ENCODE results near the gene RANBP3. TPM values are rescaled to one million over a fixed set of nuclear protein-coding genes. Genes with fewer than 3 reads are reported as not detected.

Gene RANBP3
- total RNA-seq, 2 experiments from 2014 or later = 104 to 108 TPM

DNA sequence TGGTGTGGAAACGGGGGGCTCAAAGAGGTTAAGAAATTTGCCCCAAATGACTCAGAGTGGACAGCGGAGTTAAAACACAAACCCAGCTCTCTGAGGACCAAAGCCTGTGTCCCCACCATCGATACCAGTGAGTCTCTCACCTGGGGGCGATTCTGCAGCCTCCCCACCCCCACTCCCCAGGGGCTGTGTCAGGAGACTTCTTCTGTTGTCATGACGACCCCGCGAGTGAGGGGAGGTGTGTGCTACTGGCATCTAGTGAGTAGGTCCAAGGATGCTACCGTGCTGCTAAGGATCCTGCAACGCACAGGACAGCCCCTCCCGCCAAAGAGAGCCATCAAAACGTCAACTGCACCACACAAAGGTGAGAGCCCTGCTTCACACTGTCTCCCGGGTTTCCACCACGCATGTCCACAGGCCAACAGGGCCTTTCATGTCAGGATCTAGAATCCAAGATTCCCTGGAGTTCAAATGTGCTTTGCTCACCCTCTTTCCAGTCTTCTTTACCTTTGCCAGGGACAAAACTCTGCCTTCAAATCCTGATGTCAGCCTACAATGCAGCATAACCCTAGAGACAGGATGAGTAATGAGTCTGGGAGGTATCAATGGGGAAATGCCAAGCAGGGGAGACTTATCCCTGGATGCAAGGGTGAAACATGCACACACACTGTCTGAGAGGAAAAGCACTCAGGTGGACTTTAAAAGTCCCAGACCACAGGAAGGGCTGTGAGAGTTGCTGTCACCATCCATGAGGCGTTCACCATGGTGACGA is 3.9 kb downstream of the RANBP3 start:
- no peak for ATAC-seq (ENCODE audit: low read depth)
- H3K36me3 Mint-ChIP-seq = peaks cover 23% of the 10 kb centered on the region

DNA sequence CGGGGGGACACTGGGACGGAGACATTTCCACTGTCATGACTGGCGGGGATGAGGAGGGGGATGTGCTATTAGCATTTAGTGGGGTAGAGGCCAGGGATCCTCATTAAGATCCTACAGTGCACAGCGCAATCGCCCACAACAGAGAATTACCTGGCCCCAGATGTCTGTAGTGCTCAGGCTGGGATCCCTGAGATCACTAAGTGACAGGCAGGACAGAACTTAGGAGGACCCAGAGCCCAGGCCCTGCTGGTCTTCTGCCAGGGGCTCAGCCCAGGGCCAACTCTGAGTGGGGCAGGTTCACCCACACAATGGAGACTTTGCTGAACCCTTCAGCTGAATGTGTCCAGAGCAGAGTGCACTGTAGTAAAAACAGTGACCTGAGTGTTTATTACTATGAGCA is 4.6 kb downstream of the RANBP3 start:
- Mint-ChIP-seq H3K27me3 (no peaks in the 10 kb centered on the region), H3K4me3 (no peak overlapping the region), H3K9me3 (no peaks in the 10 kb centered on the region), H3K36me3 (peaks cover 23% of the 10 kb centered on the region), H3K4me1 (peaks cover 48% of the 10 kb centered on the region), H3K27ac (no peak overlapping the region)
- ATAC-seq (ENCODE audit: low read depth) (no peak), DNase-seq (no peak)
- POLR2A ChIA-PET = interaction anchor here (1.9 kb wide), 1 partner anchor 11 kb away, joined by 5 read pairs; no protein-coding TSS in a partner anchor

More for the DNA sequence above, 3.9 kb downstream of the RANBP3 start:
- no peak for DNase-seq
- POLR2A ChIA-PET = interaction anchor here (1.4 kb wide), 1 partner anchor 12 kb away, joined by 10 read pairs; no protein-coding TSS in a partner anchor
- H3K27ac Mint-ChIP-seq = peak overlapping the region; percentile 74
- no peaks in the 10 kb centered on the region for H3K27me3 Mint-ChIP-seq
- no peaks in the 10 kb centered on the region for H3K9me3 Mint-ChIP-seq
- H3K4me1 Mint-ChIP-seq = peaks cover 47% of the 10 kb centered on the region
- no peak overlapping the region for H3K4me3 Mint-ChIP-seq

DNA sequence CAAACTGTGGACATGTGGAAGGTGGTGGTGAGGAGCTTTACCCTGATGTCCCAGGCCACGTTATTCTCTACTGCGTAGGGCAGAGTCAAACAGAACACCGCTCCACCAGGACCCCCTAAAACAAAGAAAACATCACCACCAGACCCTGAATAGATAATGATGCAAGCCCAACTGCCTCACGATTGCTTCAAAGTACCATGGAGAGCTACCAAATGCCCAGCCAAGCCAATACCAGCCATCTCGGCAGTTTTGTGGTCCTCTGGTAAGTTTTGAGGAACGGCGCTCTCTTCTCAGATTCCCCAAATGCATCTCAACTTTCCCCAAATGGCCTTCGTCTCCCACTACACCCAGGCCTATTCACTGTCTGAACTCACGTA is 5.6 kb downstream of the RANBP3 start:
- peaks cover 57% of the 10 kb centered on the region for H3K4me1 Mint-ChIP-seq
- ATAC-seq (ENCODE audit: low read depth) (no peak), DNase-seq (no peak)
- no peak overlapping the region for H3K4me3 Mint-ChIP-seq
- H3K27me3 Mint-ChIP-seq = no peaks in the 10 kb centered on the region
- peaks cover 23% of the 10 kb centered on the region for H3K36me3 Mint-ChIP-seq
- peak overlapping the region; percentile 20 for H3K27ac Mint-ChIP-seq
- no peaks in the 10 kb centered on the region for H3K9me3 Mint-ChIP-seq
- POLR2A ChIA-PET = interaction anchor here (1.9 kb wide), 1 partner anchor 10 kb away, joined by 5 read pairs; no protein-coding TSS in a partner anchor

DNA sequence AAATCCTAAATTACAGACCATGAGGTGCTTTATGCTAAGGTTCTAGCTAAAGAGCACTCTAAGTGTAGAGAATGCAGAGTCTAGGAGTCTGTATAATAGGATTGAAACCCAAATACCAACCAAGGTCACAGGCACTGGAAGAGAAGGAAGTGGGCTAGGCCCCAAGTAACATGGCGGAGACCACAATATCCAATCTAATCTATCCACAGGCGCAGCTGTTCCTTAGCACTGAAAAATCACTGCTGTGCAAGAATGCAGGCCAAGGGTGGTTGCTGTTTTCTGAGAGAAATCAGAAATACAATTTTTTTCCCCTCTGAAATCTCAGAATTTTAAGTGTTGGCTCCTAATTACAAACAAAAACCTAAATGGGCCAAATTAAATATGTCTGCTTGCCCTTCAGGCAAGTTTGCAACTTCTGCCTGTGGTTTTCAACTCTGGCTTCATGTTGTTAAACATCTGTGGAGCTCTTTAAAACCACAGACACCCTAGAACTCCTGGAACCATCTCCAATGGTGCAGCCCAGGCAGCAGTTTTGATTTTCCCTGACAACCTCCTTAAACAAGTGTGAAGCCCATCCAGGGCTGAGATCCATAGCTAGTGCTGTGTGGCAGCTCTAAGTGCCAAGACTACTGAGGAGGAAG is 6.1 kb downstream of the RANBP3 start:
- H3K27me3 Mint-ChIP-seq = no peaks in the 10 kb centered on the region
- POLR2A ChIA-PET = interaction anchor here (1.9 kb wide), 1 partner anchor 10 kb away, joined by 5 read pairs; no protein-coding TSS in a partner anchor
- ATAC-seq (ENCODE audit: low read depth) = no peak
- no peak overlapping the region for H3K27ac Mint-ChIP-seq
- H3K4me1 Mint-ChIP-seq = peaks cover 58% of the 10 kb centered on the region
- H3K9me3 Mint-ChIP-seq = no peaks in the 10 kb centered on the region
- peaks cover 18% of the 10 kb centered on the region for H3K36me3 Mint-ChIP-seq
- no peak for DNase-seq
- no peak overlapping the region for H3K4me3 Mint-ChIP-seq

DNA sequence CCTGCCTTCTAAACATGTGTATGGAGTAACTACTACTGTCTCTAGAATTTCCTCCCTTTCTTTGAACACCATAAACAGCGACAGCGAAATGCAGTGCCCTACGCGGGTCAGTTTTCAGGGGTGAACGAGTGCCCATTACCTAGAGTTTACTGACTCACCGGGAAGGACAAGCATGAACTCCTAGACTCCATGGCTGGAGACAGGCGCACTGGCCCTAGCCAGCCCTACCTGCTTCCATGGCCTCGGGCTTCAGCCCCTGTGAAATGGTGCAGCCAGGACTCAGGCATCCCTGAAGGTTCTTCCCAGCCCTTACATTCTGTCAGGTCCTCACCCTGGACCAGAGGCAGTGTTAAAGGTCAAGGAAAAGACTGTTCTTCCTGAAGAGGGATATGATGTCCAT is 8.5 kb downstream of the RANBP3 start:
- DNase-seq (no peak), ATAC-seq (ENCODE audit: low read depth) (no peak)
- H3K36me3 Mint-ChIP-seq = peaks cover 6% of the 10 kb centered on the region
- H3K4me3 Mint-ChIP-seq = no peak overlapping the region
- H3K4me1 Mint-ChIP-seq = peaks cover 55% of the 10 kb centered on the region
- H3K27ac Mint-ChIP-seq = no peak overlapping the region
- POLR2A ChIA-PET = no interaction called here
- no peaks in the 10 kb centered on the region for H3K9me3 Mint-ChIP-seq
- H3K27me3 Mint-ChIP-seq = no peaks in the 10 kb centered on the region

DNA sequence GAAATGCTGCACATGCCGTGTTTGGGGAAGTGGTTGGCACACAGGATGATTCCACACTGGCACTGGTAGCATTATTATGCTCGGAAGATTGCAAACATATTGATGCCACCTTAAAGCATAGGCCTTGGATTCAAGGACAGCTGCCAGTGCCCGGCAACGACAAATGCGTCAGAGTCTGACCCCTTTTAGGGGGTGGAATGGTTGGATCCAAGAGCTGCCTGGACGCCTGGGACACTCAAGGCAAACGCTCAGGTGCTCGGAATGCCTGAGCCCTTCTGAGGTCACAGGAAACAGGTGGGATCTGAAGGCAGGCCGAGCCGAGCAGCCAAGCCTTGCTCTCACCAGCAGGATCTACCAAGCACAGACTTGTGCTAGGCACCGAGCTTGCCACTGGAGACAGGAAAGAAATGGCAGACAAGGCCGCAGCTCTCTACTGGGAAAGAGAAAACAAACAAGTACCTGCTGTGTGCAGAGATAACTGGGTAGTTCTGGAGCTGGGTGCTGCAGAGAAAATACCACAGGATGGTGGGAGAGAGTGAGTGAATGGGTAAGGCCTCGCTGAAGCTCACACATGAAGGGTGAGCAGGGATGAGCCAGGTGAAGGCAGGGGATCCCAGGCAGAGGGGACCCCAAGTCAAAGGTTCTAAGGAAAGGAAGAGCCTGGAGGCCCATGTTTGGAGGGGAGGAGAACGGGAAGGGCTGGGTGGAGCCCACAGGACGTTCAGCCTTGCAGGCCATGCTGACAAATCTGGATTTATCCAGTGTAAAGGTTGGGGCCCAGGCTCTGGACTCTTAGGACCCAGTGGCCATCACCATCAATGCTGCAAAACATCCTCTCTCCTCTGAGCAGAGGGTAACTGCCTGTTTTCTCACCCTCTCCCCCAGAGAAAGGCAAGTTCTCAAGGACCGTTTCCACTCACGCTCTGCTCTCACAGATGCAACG is 9.2 kb downstream of the RANBP3 start:
- no peak for ATAC-seq (ENCODE audit: low read depth)

DNA sequence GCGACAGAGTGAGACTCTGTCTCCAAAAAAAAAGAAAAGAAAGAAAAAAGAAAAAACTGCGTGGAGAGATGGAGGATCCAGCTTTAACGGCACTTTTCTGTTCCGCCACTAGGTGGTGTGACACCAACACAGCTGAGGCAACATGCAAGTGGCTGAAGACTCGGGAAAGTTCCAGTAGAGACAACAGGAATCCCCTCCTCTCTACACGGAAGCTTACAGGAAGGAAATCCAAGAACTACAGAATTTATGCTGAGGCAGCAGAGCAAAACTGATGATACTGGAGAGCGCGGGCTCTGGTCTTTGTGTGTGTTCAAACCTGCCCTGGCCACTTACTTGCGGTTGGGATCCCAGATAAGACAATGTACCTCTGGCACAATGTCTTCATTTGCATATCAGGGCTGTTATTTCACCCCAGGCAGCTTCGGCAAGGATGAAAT is 9.9 kb downstream of the RANBP3 start:
- peak; percentile 53 for ATAC-seq (ENCODE audit: low read depth)
- H3K27ac Mint-ChIP-seq = peak overlapping the region; percentile 67
- H3K9me3 Mint-ChIP-seq = no peaks in the 10 kb centered on the region
- peaks cover 56% of the 10 kb centered on the region for H3K4me1 Mint-ChIP-seq
- H3K4me3 Mint-ChIP-seq = peak overlapping the region; percentile 41
- POLR2A ChIA-PET = interaction anchor here (0.5 to 1.7 kb wide), 7 partner anchors 10 to 164 kb away, joined by 3 to 10 read pairs (median 5); partner anchors contain the start of genes RANBP3 and VMAC
- H3K36me3 Mint-ChIP-seq = peaks cover 9% of the 10 kb centered on the region
- H3K27me3 Mint-ChIP-seq = no peaks in the 10 kb centered on the region
- DNase-seq = no peak

More for the DNA sequence above, 9.2 kb downstream of the RANBP3 start:
- Mint-ChIP-seq H3K4me3 (no peak overlapping the region), H3K9me3 (no peaks in the 10 kb centered on the region), H3K4me1 (peaks cover 56% of the 10 kb centered on the region), H3K27me3 (no peaks in the 10 kb centered on the region), H3K36me3 (peaks cover 9% of the 10 kb centered on the region), H3K27ac (peak overlapping the region; percentile 31)
- DNase-seq = no peak
- POLR2A ChIA-PET = interaction anchor here (0.8 to 1.7 kb wide), 5 partner anchors 10 to 165 kb away, joined by 3 to 10 read pairs (median 5); partner anchors contain the start of genes RANBP3 and VMAC

DNA sequence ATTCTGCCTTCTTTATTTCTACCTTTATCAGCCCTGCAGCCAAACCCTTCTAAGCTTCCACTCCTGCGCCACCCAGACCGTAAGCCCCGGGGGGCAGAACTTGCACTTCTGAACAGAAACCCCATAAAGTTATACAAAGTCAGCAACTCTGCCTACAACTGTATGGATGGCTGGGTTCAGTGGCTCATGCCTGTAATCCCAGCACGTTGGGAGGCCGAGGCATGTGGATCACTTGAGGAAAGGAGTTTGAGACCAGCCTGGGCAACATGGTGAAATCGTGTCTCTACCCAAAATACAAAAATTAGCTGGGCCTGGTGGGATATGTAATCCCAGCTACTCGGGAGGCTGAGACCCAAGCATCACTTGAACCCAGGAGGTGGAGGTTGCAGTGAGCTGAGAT is 10.4 kb downstream of the RANBP3 start:
- H3K4me3 Mint-ChIP-seq = no peak overlapping the region
- peaks cover 58% of the 10 kb centered on the region for H3K4me1 Mint-ChIP-seq
- POLR2A ChIA-PET = interaction anchor here (0.5 to 2.0 kb wide), 8 partner anchors 11 to 163 kb away, joined by 3 to 10 read pairs (median 5); partner anchors contain the start of genes RANBP3 and VMAC
- DNase-seq (no peak), ATAC-seq (ENCODE audit: low read depth) (no peak)
- no peaks in the 10 kb centered on the region for H3K27me3 Mint-ChIP-seq
- H3K9me3 Mint-ChIP-seq = no peaks in the 10 kb centered on the region
- H3K27ac Mint-ChIP-seq = peak overlapping the region; percentile 67
- H3K36me3 Mint-ChIP-seq = peaks cover 7% of the 10 kb centered on the region

DNA sequence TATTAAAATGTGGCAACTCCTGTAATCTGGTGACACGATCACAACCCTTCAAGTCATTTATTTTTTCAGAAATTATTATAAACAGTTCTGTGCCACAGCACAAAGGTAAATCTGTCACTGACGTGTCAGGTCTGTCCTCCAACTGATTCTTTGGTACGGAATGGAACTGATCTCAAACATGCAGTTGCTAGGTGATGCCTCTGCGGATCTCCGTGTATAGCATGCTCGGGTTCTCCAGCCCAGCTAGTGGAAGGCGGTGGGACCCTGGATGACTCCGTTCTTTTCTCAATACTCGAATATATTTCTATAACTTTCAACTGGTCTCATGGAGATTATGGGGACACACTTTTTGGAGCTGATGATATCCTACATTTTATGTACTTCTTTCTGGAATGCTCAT is 11.0 kb downstream of the RANBP3 start:
- no peak overlapping the region for H3K4me3 Mint-ChIP-seq
- no peaks in the 10 kb centered on the region for H3K27me3 Mint-ChIP-seq
- peaks cover 7% of the 10 kb centered on the region for H3K36me3 Mint-ChIP-seq
- H3K9me3 Mint-ChIP-seq = no peaks in the 10 kb centered on the region
- POLR2A ChIA-PET = interaction anchor here (1.5 to 2.0 kb wide), 3 partner anchors 11 to 55 kb away, joined by 5 to 9 read pairs (median 5); partner anchors contain the start of gene RANBP3
- ATAC-seq (ENCODE audit: low read depth) (no peak), DNase-seq (no peak)
- peak overlapping the region; percentile 42 for H3K27ac Mint-ChIP-seq
- H3K4me1 Mint-ChIP-seq = peaks cover 58% of the 10 kb centered on the region

DNA sequence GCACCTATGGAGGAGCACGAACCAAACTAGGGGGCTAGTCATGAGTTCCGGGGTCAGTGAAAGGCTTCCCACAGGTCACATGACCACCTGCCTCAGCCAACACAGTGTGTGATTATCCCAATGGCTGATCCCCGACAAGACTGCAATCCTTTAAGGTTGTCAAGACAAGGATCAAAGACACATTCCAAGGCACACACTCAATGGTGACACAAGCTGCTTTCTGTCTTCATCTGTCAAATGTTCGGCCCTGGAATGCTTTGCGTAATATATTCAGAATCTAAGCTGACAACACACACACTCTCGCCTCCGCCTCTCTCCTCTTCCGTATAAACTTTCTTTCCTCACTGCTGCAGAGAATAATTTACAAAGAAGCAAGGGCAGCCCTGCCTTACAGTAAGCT is 11.7 kb downstream of the RANBP3 start:
- Mint-ChIP-seq H3K4me3 (no peak overlapping the region), H3K4me1 (peaks cover 59% of the 10 kb centered on the region), H3K27ac (no peak overlapping the region), H3K9me3 (no peaks in the 10 kb centered on the region), H3K36me3 (peaks cover 3% of the 10 kb centered on the region), H3K27me3 (no peaks in the 10 kb centered on the region)
- no peak for DNase-seq
- ATAC-seq (ENCODE audit: low read depth) = no peak
- POLR2A ChIA-PET = interaction anchor here (0.6 to 2.0 kb wide), 3 partner anchors 12 to 56 kb away, joined by 4 to 9 read pairs (median 5); partner anchors contain the start of gene RANBP3

DNA sequence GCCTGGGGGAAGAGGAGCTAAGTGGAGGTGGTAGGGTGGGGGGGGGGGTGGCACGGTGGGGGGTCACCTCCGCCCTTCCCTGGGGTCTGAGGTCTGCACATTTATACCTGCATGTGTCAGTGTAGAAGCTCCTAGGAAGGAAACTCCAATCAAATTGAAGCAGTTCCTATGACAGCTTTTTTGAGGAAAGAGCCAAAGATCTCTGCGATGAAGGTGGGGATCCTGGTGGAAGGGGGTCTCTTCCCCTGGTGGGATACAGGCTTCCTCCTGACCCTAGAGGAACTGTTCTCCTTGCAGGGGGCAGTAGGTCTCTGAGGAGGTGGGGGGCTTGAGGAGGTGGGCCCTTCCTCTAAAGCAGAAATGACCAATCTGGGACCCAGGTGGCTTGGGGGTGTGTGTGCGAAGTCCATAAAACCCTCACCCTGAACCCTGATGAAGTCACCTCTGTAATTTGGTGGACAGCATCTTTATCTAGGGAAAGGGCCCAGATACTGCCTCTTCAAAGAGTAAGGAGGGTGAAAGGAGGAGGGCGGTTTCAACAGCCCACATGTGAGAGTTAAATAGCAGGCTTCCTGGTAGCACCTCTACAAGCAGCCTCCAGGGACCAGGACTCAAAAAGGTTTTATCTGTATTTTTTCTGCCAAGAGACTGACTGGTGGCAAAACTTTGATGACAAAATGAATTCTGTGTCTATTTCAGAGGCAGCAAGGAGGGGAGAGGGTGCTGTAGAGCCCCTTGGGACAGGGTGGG is 12.9 kb downstream of the RANBP3 start:
- POLR2A ChIA-PET = interaction anchor here (0.6 to 0.9 kb wide), 2 partner anchors 13 to 17 kb away, joined by 3 read pairs; partner anchors contain the start of gene RANBP3
- no peak for DNase-seq

DNA sequence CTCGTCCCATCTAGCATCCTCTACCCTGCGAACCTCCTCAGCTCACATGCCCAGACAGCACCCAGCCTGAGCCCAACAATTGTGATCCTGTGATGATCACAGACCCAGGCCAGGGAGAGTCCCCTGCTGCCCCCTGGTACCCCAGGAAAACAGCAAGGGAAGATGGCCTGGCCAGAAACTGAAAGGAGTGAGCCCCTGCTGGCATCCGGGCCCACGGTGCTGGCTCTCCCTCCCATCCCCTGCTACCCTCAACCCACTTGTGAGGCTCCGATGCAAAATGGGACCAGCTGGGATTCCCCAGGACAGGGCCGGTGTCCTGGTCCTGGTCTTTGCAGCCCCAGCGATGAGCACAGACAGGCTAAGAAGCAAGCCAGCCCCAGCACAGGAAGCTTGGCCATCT is 14.1 kb downstream of the RANBP3 start:
- POLR2A ChIA-PET = no interaction called here
- Mint-ChIP-seq H3K27me3 (no peaks in the 10 kb centered on the region), H3K4me3 (no peak overlapping the region), H3K9me3 (no peaks in the 10 kb centered on the region), H3K27ac (peak overlapping the region; percentile 77), H3K4me1 (peaks cover 72% of the 10 kb centered on the region), H3K36me3 (peaks cover 3% of the 10 kb centered on the region)
- DNase-seq (no peak), ATAC-seq (ENCODE audit: low read depth) (no peak)

More for the DNA sequence above, 12.9 kb downstream of the RANBP3 start:
- Mint-ChIP-seq H3K9me3 (no peaks in the 10 kb centered on the region), H3K4me1 (peaks cover 69% of the 10 kb centered on the region), H3K4me3 (peak overlapping the region; percentile 36), H3K27ac (peak overlapping the region; percentile 77), H3K36me3 (peaks cover 3% of the 10 kb centered on the region), H3K27me3 (no peaks in the 10 kb centered on the region)
- ATAC-seq (ENCODE audit: low read depth) = no peak

Data from activated naive CD8-positive, alpha-beta T cell treated with anti-CD3 and anti-CD28 coated beads, Interleukin-2, amount 10 ng/mL, durations not matched to agents 7 days and 5 days (primary cell).